Measurements from ENCODE around the gene ZNF786.

ZNF786 gene

GRCh38 chr7:149028346-149029109 lies 62.0 kb downstream of the ZNF786 start, which contains the start of gene PDIA4:
PDIA4 (minus strand) TSS chr7:149028505; CDS start chr7:149028408, 97 bp downstream.
- peak; percentile 100 for DNase-seq

GRCh38 chr7:149027611-149028345 lies 62.7 kb downstream of the ZNF786 start:
- peak; percentile 23 for DNase-seq

- DNase-seq = peak; percentile 41
These were observed 63.5 kb downstream of the ZNF786 start for GRCh38 chr7:149027055-149027454.

- DNase-seq = no peak
These were observed 66.9 kb downstream of the ZNF786 start for GRCh38 chr7:149023662-149024061.

GRCh38 chr7:149022756-149023360 lies 67.7 kb downstream of the ZNF786 start:
- DNase-seq = no peak

DNA sequence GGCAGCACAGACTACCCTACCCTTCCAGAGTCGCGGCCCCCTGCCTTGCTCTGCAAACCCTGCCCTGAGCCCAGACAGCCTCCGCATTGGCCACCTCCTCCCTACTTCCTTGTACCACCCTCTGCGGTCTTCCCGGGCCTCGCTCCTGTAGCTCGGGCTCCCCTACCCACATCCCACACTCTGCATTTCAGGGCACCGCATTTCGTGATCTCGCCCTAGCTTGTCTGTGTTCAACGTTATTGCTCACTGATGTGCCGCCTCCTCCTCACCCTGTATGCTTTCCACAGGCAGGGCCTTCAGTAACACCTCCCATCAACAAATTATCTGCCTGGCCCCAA lies 68.8 kb downstream of the ZNF786 start:
- no peak for DNase-seq

- no peak for DNase-seq
These were observed 70.0 kb downstream of the ZNF786 start for GRCh38 chr7:149020483-149020882.

All from RPMI8226 (cell line).